Stimulated activated CD4-positive, alpha-beta T cell treated with anti-CD3 and anti-CD28 coated beads, Interleukin-12 subunit alpha, Interleukin-12 subunit beta, amount 100 ng/mL, for 48 hours (primary cell): ENCODE results near the gene TRIM16.
"Not testable (repeated sequence)": the region's sequence is repeated elsewhere in the genome, so short reads cannot be mapped to it uniquely, and the experiment has no call there.

ENCODE experiments used
- DNase-seq, 3 donors: peaks; one replicate each; pipeline ENCODE4 v3.0.0-alpha.2; 2020; ENCODE audit warnings: low read depth in 2 of 3, low spot score in 1 of 3

TRIM16 gene

DNA sequence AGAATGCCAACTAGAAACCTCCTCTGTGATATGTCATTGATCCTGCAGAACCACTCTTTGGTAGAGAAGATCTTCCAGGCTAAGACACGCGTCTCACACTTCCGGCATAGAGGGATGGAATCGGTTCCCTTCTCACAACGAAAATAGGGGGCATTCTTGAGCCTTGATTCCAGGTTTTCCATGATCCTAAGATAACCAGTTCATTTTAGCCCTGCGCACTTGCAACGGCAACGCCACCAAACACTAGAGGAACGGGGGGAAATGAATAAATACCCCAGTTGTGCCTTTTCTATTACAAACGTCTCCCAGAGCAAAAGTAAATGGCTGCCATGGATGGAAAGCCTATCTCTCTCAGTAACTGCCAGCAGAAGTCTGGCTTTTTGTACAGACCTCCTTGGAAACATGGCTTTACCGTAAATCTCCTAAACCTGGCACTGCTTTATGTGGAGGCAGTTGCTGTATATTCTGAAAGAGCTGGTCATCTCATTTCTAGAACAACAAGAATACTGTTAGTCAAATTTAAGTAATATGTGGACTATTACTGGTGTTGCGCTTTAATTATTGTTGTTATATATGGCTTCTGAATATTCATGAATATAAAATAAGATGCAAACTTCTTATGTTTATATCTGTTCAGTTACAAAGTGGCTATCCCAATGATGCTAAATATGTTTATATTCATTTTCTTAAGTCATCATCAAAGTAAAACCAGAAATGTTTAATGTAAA, 64.6 kb downstream of the TRIM16 start, which contains the start of gene FBXW10B:
Gene FBXW10B (minus strand): TSS at position 374 of the 728 bp plus-strand sequence. CDS start 192 bp downstream, at position 182.
- DNase-seq: not testable (repeated sequence)

DNA sequence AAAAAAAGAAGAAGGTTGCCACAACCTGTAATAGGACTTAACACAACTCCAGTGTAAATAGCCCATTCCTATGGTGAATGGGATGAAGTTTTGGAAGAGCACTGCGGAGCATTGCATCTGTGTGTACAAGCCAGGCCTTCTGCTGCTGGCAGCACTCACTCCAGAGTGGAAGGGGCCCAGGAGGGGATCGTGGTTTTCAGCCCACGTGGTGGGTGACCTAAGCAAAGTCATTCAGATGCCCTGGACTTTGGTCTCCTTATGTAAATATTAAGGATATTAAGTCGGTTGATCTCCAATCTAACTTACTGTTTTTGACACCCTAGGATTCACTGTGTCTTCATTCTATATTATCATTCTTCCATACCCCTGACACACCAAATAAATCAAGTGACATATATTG, 67.3 kb downstream of the TRIM16 start:
- DNase-seq: not testable (repeated sequence)

DNA sequence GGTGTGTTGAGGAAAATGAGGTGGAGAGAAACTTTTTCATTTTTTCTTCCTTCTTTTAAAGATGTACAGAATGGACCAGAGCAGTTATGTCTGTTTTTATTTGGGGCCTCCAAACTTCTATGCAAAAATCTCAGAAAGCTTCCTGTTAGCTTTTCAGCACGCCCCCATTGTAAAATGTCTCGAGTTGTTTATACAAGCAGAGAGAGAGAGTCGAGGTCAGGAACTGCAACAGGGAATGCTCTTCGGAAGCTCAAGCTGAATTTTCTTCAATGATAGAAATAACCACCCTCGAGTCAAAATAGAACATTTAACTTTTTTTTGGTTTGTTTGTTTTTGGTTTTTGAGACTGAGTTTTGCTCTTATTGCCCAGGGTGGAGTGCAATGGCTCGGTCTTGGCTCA, 68.3 kb downstream of the TRIM16 start:
- not testable (repeated sequence) for DNase-seq

DNA sequence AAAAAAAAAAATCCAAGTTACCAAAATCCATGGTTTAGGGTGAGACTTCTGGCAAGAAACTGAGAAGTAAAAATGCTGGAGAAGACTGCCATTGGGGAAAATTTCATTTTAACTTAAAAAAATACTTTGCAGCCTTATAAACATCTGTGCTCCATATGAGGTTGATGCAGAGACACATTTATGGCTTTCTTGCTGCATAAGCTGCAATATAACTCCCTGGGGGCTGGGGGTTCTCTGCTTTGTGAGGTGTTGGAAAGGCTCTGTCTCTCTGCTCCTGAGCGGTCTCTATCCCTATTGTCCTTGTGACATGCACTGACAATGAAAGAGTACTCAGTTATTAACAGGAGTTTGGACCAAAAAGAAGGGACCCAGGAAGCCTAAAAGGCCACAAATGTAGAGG, 71.0 kb downstream of the TRIM16 start:
- DNase-seq: not testable (repeated sequence)

- not testable (repeated sequence) for DNase-seq
Measured at GRCh38 chr17:15592960-15593359, 91.2 kb downstream of the TRIM16 start.

GRCh38 chr17:15591986-15592385, 92.1 kb downstream of the TRIM16 start:
- not testable (repeated sequence) for DNase-seq

DNA sequence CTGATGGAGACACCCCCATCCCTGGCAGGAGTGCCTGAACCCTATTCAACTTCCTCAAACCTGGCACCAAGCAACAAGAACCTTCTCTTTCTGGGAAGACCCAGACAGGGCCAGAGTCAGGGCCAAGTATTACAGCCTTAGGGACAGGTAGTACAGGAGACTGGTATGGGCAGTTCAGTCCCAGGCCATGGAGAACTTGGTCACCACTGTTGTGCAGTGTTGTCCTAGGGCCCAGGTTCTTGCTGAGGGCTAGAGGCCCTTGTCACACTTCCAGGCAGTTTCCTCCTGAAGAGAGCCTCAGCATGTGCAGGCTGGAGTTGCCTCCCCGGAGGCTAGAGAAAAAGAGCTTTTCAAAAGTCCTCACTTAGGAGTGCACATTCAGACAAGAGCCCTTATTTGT, 93.3 kb downstream of the TRIM16 start:
- DNase-seq: not testable (repeated sequence)

DNA sequence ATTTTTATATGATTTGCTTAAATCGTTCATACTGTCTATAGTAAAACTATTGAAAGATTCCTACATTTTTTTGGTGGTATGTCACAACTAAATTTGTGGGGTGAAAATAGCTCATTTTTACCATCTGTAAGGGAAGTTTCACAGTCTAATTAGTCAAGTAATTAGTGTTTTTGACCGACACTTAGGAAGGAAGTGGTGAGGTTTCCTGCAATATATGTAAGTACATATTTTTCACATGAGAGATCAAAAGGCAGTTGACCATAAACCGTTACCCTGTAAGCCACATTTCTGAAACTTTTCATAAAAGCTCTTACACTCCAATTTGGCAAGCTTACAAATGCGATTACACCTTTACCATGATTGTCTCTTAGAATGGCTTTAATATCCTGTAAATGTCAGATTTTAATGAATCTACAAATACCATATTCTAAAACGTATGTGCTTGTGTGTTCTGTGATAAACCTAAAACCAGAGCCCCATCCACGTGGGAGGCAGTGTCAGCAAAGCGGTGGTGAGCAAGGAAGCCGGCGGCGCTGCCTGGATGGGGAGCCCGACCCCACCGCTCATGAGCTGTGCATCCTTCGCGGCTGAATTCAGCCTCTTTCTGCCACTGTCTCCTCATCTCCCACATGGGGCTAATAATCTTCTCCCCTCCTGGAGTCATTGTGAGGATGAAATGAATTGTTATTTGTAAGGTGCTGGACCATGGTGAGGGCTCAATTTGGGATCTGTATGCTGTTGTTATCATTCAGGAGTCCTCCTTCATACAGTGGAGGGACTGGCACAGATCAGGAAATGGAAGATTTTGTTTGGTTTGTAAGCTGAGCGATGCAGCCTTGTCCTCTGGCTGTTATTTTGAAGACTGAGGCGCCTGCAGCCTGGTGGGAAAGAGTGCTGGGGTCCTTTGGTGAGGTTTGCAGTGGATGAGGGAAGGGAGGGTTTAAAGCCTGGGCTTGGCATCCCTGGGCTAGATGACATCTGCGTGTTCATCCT, 94.3 kb downstream of the TRIM16 start:
- DNase-seq: peak; percentile 6 to 24 (median 15)

GRCh38 chr17:15588017-15588416, 96.1 kb downstream of the TRIM16 start:
- not testable (repeated sequence) for DNase-seq

DNA sequence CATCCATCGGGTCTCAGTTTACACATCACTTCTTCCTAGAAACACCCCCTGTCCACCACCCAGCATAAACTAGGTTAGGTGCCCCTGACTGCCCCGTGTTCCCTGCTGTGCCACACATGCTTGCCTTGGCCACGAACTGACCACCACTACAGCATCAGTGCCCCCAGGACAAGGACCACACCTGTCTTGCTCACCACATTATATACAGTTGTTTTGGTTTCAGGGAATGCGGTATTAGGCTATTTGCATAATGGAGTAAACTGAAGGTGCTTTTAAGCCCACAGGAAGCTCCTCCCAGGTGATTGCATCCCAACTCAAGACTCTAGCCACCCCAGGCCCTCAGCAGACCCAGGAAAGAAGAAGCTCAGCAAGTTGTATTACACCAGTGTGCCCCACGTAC, 100.8 kb downstream of the TRIM16 start:
- DNase-seq: not testable (repeated sequence)

DNA sequence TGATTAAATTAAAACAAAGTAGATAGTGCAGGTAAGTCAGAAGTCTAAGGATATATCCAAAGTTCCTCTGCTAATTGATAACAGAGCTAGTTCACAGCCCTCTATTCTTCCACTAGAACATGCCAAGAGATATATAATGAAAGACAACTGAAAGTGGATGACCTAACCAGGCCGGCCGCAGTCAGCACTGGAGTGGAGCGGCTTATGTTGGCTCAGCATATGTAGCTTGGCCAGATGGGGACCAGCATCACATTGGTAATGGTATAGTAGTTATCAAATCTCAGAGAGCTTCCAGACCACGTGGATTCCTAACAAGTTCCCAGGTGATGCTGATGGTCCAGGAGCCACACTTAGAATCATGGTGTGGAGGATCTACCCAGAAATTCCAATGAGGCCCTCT, 102.6 kb downstream of the TRIM16 start:
- not testable (repeated sequence) for DNase-seq
